GM12878 (cell line): ENCODE results near the gene CTDSP1. TPM values are rescaled to one million over a fixed set of nuclear protein-coding genes. Genes with fewer than 3 reads are reported as not detected.

ENCODE experiments used
- ATAC-seq: fragments of 200-7000 bp; cut with Tn5 transposase; 3 replicates; pipeline ENCODE4 v1.9.1; 2020; ENCODE audit warnings: mild to moderate bottlenecking, moderate library complexity
- BruUV-seq: library from RNA; stranded (reverse); fragments of 400-500 nt; replicated peaks from 2 replicates; lab custom pipeline; 2021; lab: Mats Ljungman, UMichigan
- CTCF ChIA-PET: fragments of 300-600 bp; sonication (Branson Sonifier 250); formaldehyde crosslinking; extraction: SDS; loops from one replicate; lab custom pipeline; 2021; ENCODE audit warnings: inconsistent platforms; lab: Yijun Ruan, JAX
- POLR2A ChIA-PET: fragments of 350-600 bp; formaldehyde crosslinking; extraction: SDS; loops from one replicate; lab custom pipeline; 2021; ENCODE audit warnings: inconsistent platforms; lab: Charles Lee
- RAD21 ChIA-PET: fragments of 300-600 bp; sonication (Branson Sonifier 250); formaldehyde crosslinking; loops from one replicate; lab custom pipeline; 2023; ENCODE audit warnings: antibody characterized with exemption; ENCODE audit not compliant: unreplicated experiment; lab: Charles Lee
- SMC1A ChIA-PET: fragments of 300-600 bp; sonication (Branson Sonifier 250); formaldehyde crosslinking; loops from one replicate; lab custom pipeline; 2023; ENCODE audit not compliant: unreplicated experiment, uncharacterized antibody; lab: Charles Lee
- DNase-seq: peaks from one replicate; pipeline ENCODE4 v3.0.0-alpha.2; 2011; ENCODE audit warnings: low read depth, low spot score
- FAIRE-seq: peaks from 3 replicates; lab custom pipeline; 2011; peaks lifted over from hg19 to GRCh38; lab: Jason Lieb, UNC
- H2AFZ ChIP-seq: 2 replicates; pipeline ENCODE4 v1.6.0; 2011; ENCODE audit warnings: low read depth, low read length, control low read depth; ENCODE audit not compliant: control insufficient read depth
- H3K27ac ChIP-seq: 2 replicates; pipeline ENCODE4 v1.5.1; 2011; ENCODE audit warnings: control low read depth; ENCODE audit not compliant: control insufficient read depth, insufficient read depth
- H3K27me3 ChIP-seq, 2 experiments: replicated peaks in 1 of 2; 2 replicates each; pipeline versions ENCODE4 v1.6.0 to v1.6.1; 2011; ENCODE audit warnings: low read length in 1 of 2; ENCODE audit not compliant: control insufficient read depth in 2 of 2, insufficient read depth in 2 of 2
- H3K36me3 ChIP-seq, 2 experiments: 2 replicates each; pipeline ENCODE4 v1.5.1; 2011; ENCODE audit warnings: low read length in 1 of 2; ENCODE audit not compliant: control insufficient read depth in 2 of 2, insufficient read depth in 2 of 2
- H3K4me1 ChIP-seq: 2 replicates; pipeline ENCODE4 v1.6.1; 2011; ENCODE audit warnings: mild to moderate bottlenecking, low read length, moderate library complexity, mixed read lengths; ENCODE audit not compliant: control insufficient read depth, insufficient read depth
- H3K4me2 ChIP-seq: 2 replicates; pipeline ENCODE4 v1.6.0; 2011; ENCODE audit warnings: control low read depth; ENCODE audit not compliant: control insufficient read depth, insufficient read depth
- H3K4me3 ChIP-seq: fragments of 200-600 bp; sonication (generic); 2 replicates; pipeline ENCODE4 v1.5.1; 2016
- H3K79me2 ChIP-seq: 2 replicates; pipeline ENCODE4 v1.6.0; 2011; ENCODE audit warnings: low read length; ENCODE audit not compliant: control insufficient read depth, insufficient read depth
- H3K9ac ChIP-seq: 2 replicates; pipeline ENCODE4 v1.8.0; 2011; ENCODE audit warnings: low read length, control low read depth, mixed read lengths; ENCODE audit not compliant: control insufficient read depth, insufficient read depth
- H3K9me3 ChIP-seq: replicated peaks from 3 replicates; pipeline ENCODE4 v1.5.1; 2011; ENCODE audit warnings: mild to moderate bottlenecking, low read length; ENCODE audit not compliant: control insufficient read depth, insufficient read depth
- H4K20me1 ChIP-seq: 2 replicates; pipeline ENCODE4 v1.6.0; 2011; ENCODE audit not compliant: control insufficient read depth, insufficient read depth
- IRF4 ChIP-seq: IDR thresholded peaks from 2 replicates; pipeline ENCODE4 v1.6.1; 2011; ENCODE audit warnings: low read depth, low read length
- TCF3 ChIP-seq: IDR thresholded peaks from 2 replicates; pipeline ENCODE4 v1.6.1; 2012; ENCODE audit warnings: low read depth, mild to moderate bottlenecking, low read length, borderline replicate concordance; ENCODE audit not compliant: insufficient read depth
- ZBTB33 ChIP-seq: fragments of 450-650 bp; IDR thresholded peaks from 2 replicates; pipeline ENCODE4 v1.6.1; 2017; ENCODE audit warnings: mild to moderate bottlenecking
- WGBS: methylation state at CpG from one replicate; pipeline ENCODE4 v1.1.6; 2016; ENCODE audit warnings: low lambda C conversion rate; ENCODE audit not compliant: insufficient replicate concordance, insufficient coverage; ENCODE audit errors: missing lambda C conversion rate; 5-methylcytosine and 5-hydroxymethylcytosine counted together
- in situ Hi-C: fragments of 300-500 bp; cut with MboI; formaldehyde crosslinking; loops from 9 replicates; pipeline ENCODE4 v1.14.3; 2018; ENCODE audit warnings: mixed read lengths
- intact Hi-C: fragments of 100-400 bp; cut with micrococcal nuclease; formaldehyde crosslinking; loops from one replicate; pipeline ENCODE4 v1.14.2; 2022; ENCODE audit not compliant: unreplicated experiment
- polyA plus RNA-seq, 11 experiments: library from polyadenylated mRNA; depleted of rRNA in 4 of 11; unstranded in 6 of 11; stranded (reverse) in 5 of 11; fragments of >200 nt; fragmentation: Nextera tagmentation in 4 of 11; fragmentation: Illumina TruSeq in 1 of 11; extraction: Ambion mirVana in 4 of 11; extraction: Trizol in 1 of 11; gene quantifications; 1 replicate in 1 of 11; 2 replicates in 10 of 11; pipeline versions ENCODE4 v1.2.1 to v1.2.3, GENCODE V29; 2011 to 2016; ENCODE audit warnings: inconsistent platforms in 2 of 11, missing spikeins in 2 of 11, low read depth in 1 of 11
- total RNA-seq, 4 experiments: library from RNA; depleted of rRNA in 3 of 4; stranded (reverse); fragments of >200 nt in 3 of 4; fragmentation: Illumina TruSeq in 1 of 4; extraction: Trizol in 1 of 4; gene quantifications; 2 replicates each; pipeline versions ENCODE4 v1.2.1 to v1.2.3, GENCODE V29; 2013 to 2021

Gene CTDSP1
- total and polyA plus RNA-seq, 10 of the 15 experiments (the other 5 are each of a cell fraction or from before 2014, with no cell fraction given) = 3.0 to 75.9 (median 34.4) TPM

GRCh38 chr2:218381916-218382366 is 17.7 kb upstream of the CTDSP1 start, which contains the start of gene SLC11A1:
SLC11A1 (plus strand) TSS chr2:218382273; CDS start chr2:218382369, 96 bp downstream.
- no TSS peak for BruUV-seq
- POLR2A ChIA-PET = no interaction called here
- no peaks in the 10 kb centered on the region for H3K79me2 ChIP-seq

More at GRCh38 chr2:218381916-218382366, 17.7 kb upstream of the CTDSP1 start, which contains the start of gene SLC11A1:
- intact Hi-C loops (no loop called here), in situ Hi-C loops (loop anchor here (25.0 kb wide), 1 partner anchor 95 kb away; the partner anchor contains the start of gene TMBIM1)
- TF ChIP-seq ZBTB33 = no peak
- no peak for TF ChIP-seq IRF4
- TF ChIP-seq TCF3 = no peak
- no peak for FAIRE-seq
- RAD21 ChIA-PET = interaction anchor here (1.0 kb wide), 1 partner anchor 14 kb away, joined by 3 read pairs; no protein-coding TSS in a partner anchor
- Histone ChIP-seq H3K4me2 (no peak within 1 kb of the TSS), H3K4me1 (no peaks in the 10 kb centered on the region), H3K9ac (no peak within 1 kb of the TSS), H3K4me3 (no peak within 1 kb of the TSS), H4K20me1 (no peaks in the 10 kb centered on the region), H3K27ac (no peak within 1 kb of the TSS), H3K36me3 (no peaks in the 10 kb centered on the region), H2AFZ (no peak within 1 kb of the TSS), H3K27me3 (no peaks in the 10 kb centered on the region; a peak in 1 of 4 replicates), H3K9me3 (no peaks in the 10 kb centered on the region)
- ATAC-seq = no peak
- no peak for DNase-seq
- SMC1A ChIA-PET = interaction anchor here (1.2 kb wide), 1 partner anchor 15 kb away, joined by 3 read pairs; no protein-coding TSS in a partner anchor
- WGBS = 43% methylated on average over 13 of the region's 13 CpGs
- CTCF ChIA-PET = interaction anchor here (0.7 kb wide), 1 partner anchor 74 kb away, joined by 3 read pairs; no protein-coding TSS in a partner anchor
